BJ (cell line): ENCODE measurements around the gene FBXL7. TPM values are rescaled to one million over a fixed set of nuclear protein-coding genes. Genes with fewer than 3 reads are reported as not detected.

Source experiments
- CTCF ChIA-PET: fragments of 350-600 bp; formaldehyde crosslinking; extraction: SDS; loops from one replicate; lab custom pipeline; 2021; ENCODE audit warnings: antibody characterized with exemption, inconsistent platforms; lab: Yijun Ruan, JAX
- POLR2A ChIA-PET: fragments of 300-600 bp; sonication (Branson Sonifier 250); formaldehyde crosslinking; extraction: SDS; loops from one replicate; lab custom pipeline; 2021; ENCODE audit warnings: antibody characterized with exemption; lab: Charles Lee
- DNase-seq: peaks from one replicate; pipeline ENCODE4 v3.0.0-alpha.2; 2011; ENCODE audit warnings: low read depth
- H3K27me3 ChIP-seq: 2 replicates; pipeline ENCODE4 v1.6.0; 2011; ENCODE audit warnings: low read length; ENCODE audit not compliant: control insufficient read depth, insufficient read depth
- H3K36me3 ChIP-seq: 2 replicates; pipeline ENCODE4 v1.5.1; 2011; ENCODE audit warnings: low read length; ENCODE audit not compliant: control insufficient read depth, insufficient read depth
- H3K4me3 ChIP-seq: 2 replicates; pipeline ENCODE4 v1.5.1; 2011; ENCODE audit warnings: low read depth, mild to moderate bottlenecking, control low read depth, low read length
- CTCF ChIP-seq: IDR thresholded peaks from 2 replicates; pipeline ENCODE4 v1.5.1; 2011; ENCODE audit warnings: low read depth, mild to moderate bottlenecking, control low read depth, inconsistent platforms, low read length, moderate library complexity; ENCODE audit not compliant: insufficient read depth
- polyA plus RNA-seq: library from polyadenylated mRNA; depleted of rRNA; stranded (reverse); fragments of >200 nt; gene quantifications from 2 replicates; pipeline ENCODE4 v1.2.3, GENCODE V29; 2011

The FBXL7 gene
- polyA plus RNA-seq, 1 experiment: 23.2 TPM

DNA sequence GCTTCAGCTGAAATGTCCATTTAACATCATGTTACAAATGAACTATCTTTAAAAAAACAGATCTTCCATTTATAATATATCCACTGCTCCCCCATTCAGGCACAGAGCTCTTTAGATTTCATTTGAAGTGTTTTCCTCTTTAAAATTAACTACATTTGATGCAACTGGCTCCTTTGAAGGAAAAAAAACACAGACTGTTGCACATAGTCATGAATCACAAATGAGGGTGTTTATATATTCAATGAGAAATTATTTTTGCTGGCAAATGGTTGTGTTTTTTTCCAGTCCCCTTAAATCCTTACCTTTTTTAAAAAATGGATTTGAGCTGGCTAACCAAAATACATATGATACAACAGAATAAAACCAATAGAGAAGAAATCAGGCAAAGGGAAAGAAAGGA lies 240.4 kb downstream of the FBXL7 start:
- CTCF ChIA-PET: no interaction called here
- POLR2A ChIA-PET: no interaction called here
- TF ChIP-seq CTCF: no peak
- no peaks in the 10 kb centered on the region for H3K27me3 ChIP-seq
- H3K4me3 ChIP-seq: no peak overlapping the region
- no peaks in the 10 kb centered on the region for H3K36me3 ChIP-seq
- DNase-seq: no peak

DNA sequence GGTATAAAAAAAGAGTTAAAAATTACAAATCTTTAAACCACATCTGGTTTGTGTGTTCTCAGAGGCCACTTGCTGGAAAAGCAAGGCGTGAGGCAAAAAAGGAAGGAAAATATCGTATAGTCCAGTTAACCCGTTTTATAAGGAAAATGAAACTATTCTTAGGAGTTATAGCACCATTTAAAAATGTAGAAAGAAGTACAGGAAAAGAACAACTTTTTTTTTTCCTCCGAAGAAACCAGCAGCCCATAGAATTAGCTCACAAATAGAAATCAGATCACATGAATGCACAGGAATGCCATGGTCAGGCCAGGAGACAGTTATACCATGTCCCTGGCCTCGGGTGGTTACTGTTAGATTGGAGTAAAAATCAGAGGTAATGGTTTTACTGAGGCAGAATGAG lies 241.6 kb downstream of the FBXL7 start:
- no peak for TF ChIP-seq CTCF
- no peak for DNase-seq
- H3K4me3 ChIP-seq: no peak overlapping the region
- H3K27me3 ChIP-seq: no peaks in the 10 kb centered on the region
- ChIA-PET CTCF (no interaction called here), POLR2A (no interaction called here)
- H3K36me3 ChIP-seq: no peaks in the 10 kb centered on the region

- CTCF ChIA-PET: interaction anchor here (1.0 kb wide), 1 partner anchor 78 kb away, joined by 6 read pairs; no protein-coding TSS in a partner anchor
- H3K4me3 ChIP-seq: no peak overlapping the region
- no peaks in the 10 kb centered on the region for H3K27me3 ChIP-seq
- no peaks in the 10 kb centered on the region for H3K36me3 ChIP-seq
- TF ChIP-seq CTCF: no peak
- no peak for DNase-seq
- POLR2A ChIA-PET: no interaction called here
Observed at GRCh38 chr5:15746833-15747232, 246.9 kb downstream of the FBXL7 start.

DNA sequence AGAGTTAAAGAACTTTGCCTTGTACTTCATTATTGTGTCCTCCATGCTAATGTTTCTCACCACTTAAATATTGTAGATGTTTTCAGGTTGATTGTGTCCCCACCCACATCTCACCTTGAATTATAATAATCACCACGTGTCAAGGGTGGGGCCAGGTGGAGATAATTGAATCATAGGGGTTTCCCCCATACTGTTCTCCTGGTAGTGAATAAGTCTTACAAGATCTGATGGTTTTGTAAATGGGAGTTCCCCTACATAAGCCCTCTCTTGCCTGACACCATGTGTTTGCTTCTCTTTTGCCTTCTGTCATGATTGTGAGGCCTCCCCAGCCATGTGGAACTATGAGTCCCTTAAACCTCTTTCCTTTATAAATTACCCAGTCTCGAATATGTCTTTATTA lies 248.3 kb downstream of the FBXL7 start:
- no peak for TF ChIP-seq CTCF

DNA sequence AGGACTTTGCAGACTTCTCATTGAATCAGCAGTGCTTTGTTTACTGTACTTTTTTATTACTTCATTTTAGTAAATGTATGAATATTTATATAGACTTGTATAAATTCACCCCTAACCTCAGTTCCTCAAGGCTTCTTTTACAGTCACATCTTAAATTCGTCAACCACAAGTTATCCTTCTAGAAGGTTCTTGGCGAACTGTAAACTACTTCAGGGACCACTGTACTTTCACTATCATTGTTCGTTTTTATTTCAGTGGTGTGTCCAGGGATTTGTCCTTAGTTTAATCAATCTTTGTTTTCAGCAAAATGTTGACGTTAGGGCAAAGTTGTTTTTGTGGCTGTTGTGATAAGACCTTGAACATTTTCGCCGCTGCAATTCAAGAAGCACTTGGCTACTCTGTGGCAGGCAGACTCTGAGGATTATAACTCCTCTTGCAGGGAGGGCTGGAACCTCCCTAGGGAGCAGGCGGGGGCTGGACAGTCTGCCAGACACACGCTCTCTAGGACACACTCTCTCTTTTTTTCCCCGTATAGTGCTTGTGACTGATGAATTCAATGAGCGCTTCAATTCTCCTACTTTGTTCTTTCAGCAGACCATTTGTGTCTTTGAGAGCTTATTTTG lies 252.8 kb downstream of the FBXL7 start:
- Histone ChIP-seq H3K36me3 (no peaks in the 10 kb centered on the region), H3K4me3 (no peak overlapping the region), H3K27me3 (no peaks in the 10 kb centered on the region)
- no peak for TF ChIP-seq CTCF
- DNase-seq: no peak
- CTCF ChIA-PET: no interaction called here
- POLR2A ChIA-PET: no interaction called here

More for the DNA sequence above, 248.3 kb downstream of the FBXL7 start:
- no peak for DNase-seq
- Histone ChIP-seq H3K27me3 (no peaks in the 10 kb centered on the region), H3K36me3 (no peaks in the 10 kb centered on the region), H3K4me3 (no peak overlapping the region)
- POLR2A ChIA-PET: no interaction called here
- CTCF ChIA-PET: no interaction called here
